AG04449 (cell line): ENCODE data around the gene KRT32.

Source experiments
- CTCF ChIA-PET: fragments of 350-600 bp; formaldehyde crosslinking; extraction: SDS; loops from one replicate; lab custom pipeline; 2021; ENCODE audit warnings: antibody characterized with exemption; lab: Yijun Ruan, JAX
- POLR2A ChIA-PET: fragments of 400-600, 350-600 bp; formaldehyde crosslinking; extraction: SDS; loops from one replicate; lab custom pipeline; 2020; ENCODE audit warnings: antibody characterized with exemption, inconsistent platforms; lab: Yijun Ruan, JAX
- DNase-seq: peaks from one replicate; pipeline ENCODE4 v3.0.0-alpha.2; 2010; ENCODE audit warnings: low read depth, low spot score
- H3K4me3 ChIP-seq: 2 replicates; pipeline ENCODE4 v1.5.1; 2011; ENCODE audit warnings: low read depth, mild to moderate bottlenecking, control low read depth, low read length
- TF ChIP-seq, protein P1 (sequence below): IDR thresholded peaks from one replicate; pipeline ENCODE4 v1.5.1; 2011; ENCODE audit warnings: mild to moderate bottlenecking, moderate library complexity, low read length, control low read depth, inconsistent platforms; ENCODE audit not compliant: insufficient read depth; ENCODE audit errors: missing control alignments

Gene KRT32

DNA sequence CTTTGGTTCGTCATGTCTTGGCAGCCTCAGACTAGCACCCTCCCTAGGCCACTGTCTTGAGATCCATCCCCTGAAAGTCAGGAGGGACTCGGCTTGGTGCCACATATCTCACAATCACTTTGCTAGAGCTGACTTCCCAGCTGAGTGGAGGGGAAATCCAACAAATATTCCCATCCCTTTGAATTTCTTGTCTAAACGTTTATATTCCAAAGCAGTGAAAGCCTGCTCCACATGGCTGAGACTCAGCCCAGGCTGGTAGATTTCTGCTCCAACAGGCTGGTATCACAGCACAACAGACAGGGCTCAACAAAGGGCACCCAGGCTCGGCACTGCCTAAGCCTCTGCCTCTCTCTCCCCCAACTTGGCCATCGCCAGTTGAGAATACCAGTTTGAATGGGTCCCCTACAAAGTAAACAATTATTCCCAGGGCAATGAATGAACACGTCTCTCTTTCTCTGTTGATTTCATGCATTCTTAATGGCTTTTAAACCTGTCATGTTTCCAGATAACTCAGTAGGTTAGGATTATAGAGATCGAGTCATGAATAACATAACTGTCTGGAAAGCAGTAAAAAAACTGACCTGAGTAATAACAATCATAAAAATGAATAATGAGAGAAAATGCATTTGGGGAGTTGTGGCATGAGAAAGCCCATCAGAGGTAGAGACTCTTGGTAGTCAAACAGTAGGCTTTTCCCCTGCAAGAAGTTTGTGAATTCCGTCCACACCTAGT lies 37.2 kb upstream of the KRT32 start:
- DNase-seq: no peak
- TF ChIP-seq, protein P1, sequence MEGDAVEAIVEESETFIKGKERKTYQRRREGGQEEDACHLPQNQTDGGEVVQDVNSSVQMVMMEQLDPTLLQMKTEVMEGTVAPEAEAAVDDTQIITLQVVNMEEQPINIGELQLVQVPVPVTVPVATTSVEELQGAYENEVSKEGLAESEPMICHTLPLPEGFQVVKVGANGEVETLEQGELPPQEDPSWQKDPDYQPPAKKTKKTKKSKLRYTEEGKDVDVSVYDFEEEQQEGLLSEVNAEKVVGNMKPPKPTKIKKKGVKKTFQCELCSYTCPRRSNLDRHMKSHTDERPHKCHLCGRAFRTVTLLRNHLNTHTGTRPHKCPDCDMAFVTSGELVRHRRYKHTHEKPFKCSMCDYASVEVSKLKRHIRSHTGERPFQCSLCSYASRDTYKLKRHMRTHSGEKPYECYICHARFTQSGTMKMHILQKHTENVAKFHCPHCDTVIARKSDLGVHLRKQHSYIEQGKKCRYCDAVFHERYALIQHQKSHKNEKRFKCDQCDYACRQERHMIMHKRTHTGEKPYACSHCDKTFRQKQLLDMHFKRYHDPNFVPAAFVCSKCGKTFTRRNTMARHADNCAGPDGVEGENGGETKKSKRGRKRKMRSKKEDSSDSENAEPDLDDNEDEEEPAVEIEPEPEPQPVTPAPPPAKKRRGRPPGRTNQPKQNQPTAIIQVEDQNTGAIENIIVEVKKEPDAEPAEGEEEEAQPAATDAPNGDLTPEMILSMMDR: no peak
- CTCF ChIA-PET: interaction anchor here (0.9 to 1.7 kb wide), 5 partner anchors 8 to 176 kb away, joined by 4 to 15 read pairs (median 5); no protein-coding TSS in a partner anchor
- H3K4me3 ChIP-seq: no peak overlapping the region
- POLR2A ChIA-PET: no interaction called here

DNA sequence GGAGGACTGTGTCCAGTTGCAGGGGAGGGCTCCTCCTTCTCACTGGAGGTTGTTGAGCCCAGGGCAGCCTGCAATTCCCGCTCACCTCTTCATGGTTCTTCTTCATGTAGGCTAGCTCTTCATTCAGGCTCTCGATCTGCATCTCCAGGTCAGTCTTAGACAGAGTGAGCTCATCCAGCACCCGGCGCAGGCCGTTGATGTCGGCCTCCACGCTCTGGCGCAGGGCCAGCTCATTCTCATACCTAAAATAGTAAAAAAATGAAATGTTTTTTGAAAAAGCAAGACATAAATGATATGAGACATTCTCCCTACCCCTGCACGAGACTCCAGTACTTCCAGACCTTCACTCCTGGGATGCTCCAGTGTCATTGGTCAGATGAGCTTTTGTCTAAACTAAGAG lies 36.0 kb upstream of the KRT32 start:
- DNase-seq: no peak
- POLR2A ChIA-PET: no interaction called here
- TF ChIP-seq, protein P1: no peak
- H3K4me3 ChIP-seq: no peak overlapping the region
- CTCF ChIA-PET: interaction anchor here (0.9 to 1.7 kb wide), 5 partner anchors 9 to 175 kb away, joined by 3 to 9 read pairs (median 4); no protein-coding TSS in a partner anchor

DNA sequence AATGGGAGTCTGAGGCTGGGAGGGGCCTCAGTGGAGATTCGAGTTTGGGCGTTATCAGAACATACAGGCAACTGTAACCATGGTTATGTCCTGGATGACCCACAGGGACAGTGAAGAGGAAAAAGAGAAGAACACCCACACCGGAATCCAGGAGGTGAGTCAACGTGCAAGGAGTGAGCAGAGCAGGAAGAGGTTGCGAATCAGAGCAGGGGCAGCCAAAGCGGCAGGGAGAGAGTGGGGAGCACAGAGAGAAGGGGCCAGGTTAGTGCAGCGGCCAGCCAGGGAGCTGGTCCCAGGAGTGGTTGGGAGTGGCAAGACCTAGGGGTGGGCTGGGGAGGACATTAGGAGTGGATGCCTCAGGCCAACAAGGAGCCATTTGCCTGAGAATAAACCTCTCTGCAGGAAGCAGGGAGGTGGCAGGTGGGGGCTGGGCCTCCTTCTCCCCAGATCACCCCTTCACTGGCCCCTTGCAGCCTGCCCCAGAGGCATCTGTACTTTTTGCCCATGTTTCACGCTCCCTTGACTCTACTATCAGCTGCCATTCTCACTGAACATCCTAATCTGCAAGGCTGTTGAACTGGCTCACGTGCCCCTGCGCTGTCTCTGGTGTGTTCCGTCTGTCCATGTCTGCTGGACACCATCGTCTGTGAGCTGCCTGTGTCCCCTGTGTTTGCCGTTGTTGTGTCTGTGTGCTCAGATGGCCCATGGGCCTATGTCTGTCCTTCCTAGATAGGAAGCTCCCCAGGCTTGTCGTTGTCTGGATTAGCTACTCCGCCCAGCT lies 33.1 kb upstream of the KRT32 start:
- TF ChIP-seq, protein P1: no peak
- ChIA-PET CTCF (interaction anchor here (1.0 to 2.1 kb wide), 8 partner anchors 12 to 697 kb away, joined by 3 to 14 read pairs (median 5); no protein-coding TSS in a partner anchor), POLR2A (interaction anchor here (1.0 kb wide), 1 partner anchor 48 kb away, joined by 3 read pairs; no protein-coding TSS in a partner anchor)
- no peak for DNase-seq
- H3K4me3 ChIP-seq: no peak overlapping the region

DNA sequence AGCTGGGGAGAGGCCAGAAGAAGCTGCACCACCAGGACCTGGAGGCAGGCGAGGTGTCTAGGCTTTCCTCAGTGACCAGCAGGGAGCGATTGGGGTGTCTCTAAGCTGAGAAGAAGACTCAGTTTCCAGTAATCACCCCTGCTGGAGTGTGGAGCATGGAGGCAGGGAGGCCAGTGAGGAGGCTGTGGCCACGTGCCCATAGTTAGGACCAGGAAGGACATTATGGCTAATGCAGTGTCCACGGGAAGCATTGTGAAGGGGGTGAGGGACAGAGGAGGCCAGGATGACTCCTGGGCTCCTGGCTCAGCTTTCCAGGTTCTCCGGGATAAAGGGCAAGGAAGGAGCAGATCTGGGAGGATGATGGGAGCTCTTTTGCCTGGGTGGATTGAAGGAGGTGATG lies 32.5 kb upstream of the KRT32 start:
- ChIA-PET CTCF (interaction anchor here (1.0 to 2.1 kb wide), 8 partner anchors 12 to 696 kb away, joined by 3 to 14 read pairs (median 5); no protein-coding TSS in a partner anchor), POLR2A (interaction anchor here (1.0 kb wide), 1 partner anchor 49 kb away, joined by 3 read pairs; no protein-coding TSS in a partner anchor)

DNA sequence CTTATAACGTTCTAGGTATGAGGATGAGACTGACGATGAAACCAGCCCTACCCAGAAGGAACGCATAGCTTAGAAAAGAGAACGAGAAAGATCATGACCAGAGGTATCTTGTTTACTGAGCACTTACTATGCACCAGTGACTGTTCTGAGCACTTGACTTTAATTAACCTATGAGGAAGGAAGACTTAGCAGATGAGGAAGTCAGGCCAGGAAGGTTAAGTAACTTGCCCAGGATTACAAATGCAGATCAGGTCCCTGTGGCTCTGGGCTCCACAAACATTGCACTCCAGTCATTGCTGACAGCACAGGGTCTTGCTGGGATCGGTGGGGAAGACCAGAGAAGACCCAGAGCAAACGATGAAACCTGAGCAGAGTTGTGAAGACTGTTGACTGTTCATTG lies 31.1 kb upstream of the KRT32 start:
- no peak overlapping the region for H3K4me3 ChIP-seq
- POLR2A ChIA-PET: no interaction called here
- no peak for DNase-seq
- TF ChIP-seq, protein P1: no peak
- CTCF ChIA-PET: interaction anchor here (1.0 to 6.5 kb wide), 10 partner anchors 11 to 641 kb away, joined by 3 to 42 read pairs (median 8); no protein-coding TSS in a partner anchor

More for the DNA sequence above, 32.5 kb upstream of the KRT32 start:
- H3K4me3 ChIP-seq: no peak overlapping the region
- TF ChIP-seq, protein P1: no peak
- DNase-seq: no peak
